Thymus (tissue), 11 donors: Measurements from ENCODE around the gene MAD2L2. TPM values are rescaled to one million over a fixed set of nuclear protein-coding genes. Genes with fewer than 3 reads are reported as not detected.

Source experiments
- DNase-seq, 9 donors: peaks; one replicate each; pipeline ENCODE4 v3.0.0-alpha.2; 2013; ENCODE audit warnings: low spot score in 9 of 9, low read depth in 6 of 9, missing footprints in 1 of 9
- H3K27ac ChIP-seq, 2 donors: one replicate each; pipeline ENCODE4 v1.5.1; 2013; ENCODE audit warnings: control low read depth in 1 of 2, low read depth in 1 of 2, low read length in 1 of 2, mild to moderate bottlenecking in 1 of 2, moderate library complexity in 1 of 2
- H3K27me3 ChIP-seq, 2 donors: one replicate each; pipeline ENCODE4 v1.5.1; 2013; ENCODE audit warnings: low read length in 1 of 2; ENCODE audit not compliant: control insufficient read depth in 2 of 2, insufficient read depth in 1 of 2
- H3K36me3 ChIP-seq, 2 donors: one replicate each; pipeline ENCODE4 v1.5.1; 2013; ENCODE audit warnings: low read length in 1 of 2, mild to moderate bottlenecking in 1 of 2, moderate library complexity in 1 of 2; ENCODE audit not compliant: control insufficient read depth in 2 of 2, insufficient read depth in 2 of 2
- H3K4me1 ChIP-seq, 2 donors: one replicate each; pipeline ENCODE4 v1.5.1; 2013; ENCODE audit warnings: low read length in 2 of 2; ENCODE audit not compliant: control insufficient read depth in 2 of 2, insufficient read depth in 2 of 2
- H3K4me3 ChIP-seq, 2 donors: one replicate each; pipeline ENCODE4 v1.5.1; 2013; ENCODE audit warnings: low read length in 2 of 2, control low read depth in 1 of 2, mild to moderate bottlenecking in 1 of 2
- H3K9me3 ChIP-seq, 2 donors: one replicate each; pipeline ENCODE4 v1.5.1; 2013; ENCODE audit warnings: low read length in 1 of 2, mild to moderate bottlenecking in 1 of 2; ENCODE audit not compliant: control insufficient read depth in 2 of 2, insufficient read depth in 1 of 2
- whole genome bisulfite sequencing: extraction: QIAGEN DNeasy Blood & Tissue Kit; methylation state at CpG from one replicate; pipeline ENCODE4 v1.1.7; 2013; 5-methylcytosine and 5-hydroxymethylcytosine counted together
- polyA plus RNA-seq: library from polyadenylated mRNA; stranded (reverse); fragments of 200-250 nt; gene quantifications from one replicate; pipeline ENCODE4 v1.2.3, GENCODE V29; 2013
- total RNA-seq: library from RNA; stranded (reverse); fragments of 120-200 nt; gene quantifications from one replicate; pipeline ENCODE4 v1.2.4, GENCODE V29; 2013
- donor health status: healthy.

The MAD2L2 gene
- total and polyA plus RNA-seq, 2 donors, result 49.6 to 61.6 TPM

DNA sequence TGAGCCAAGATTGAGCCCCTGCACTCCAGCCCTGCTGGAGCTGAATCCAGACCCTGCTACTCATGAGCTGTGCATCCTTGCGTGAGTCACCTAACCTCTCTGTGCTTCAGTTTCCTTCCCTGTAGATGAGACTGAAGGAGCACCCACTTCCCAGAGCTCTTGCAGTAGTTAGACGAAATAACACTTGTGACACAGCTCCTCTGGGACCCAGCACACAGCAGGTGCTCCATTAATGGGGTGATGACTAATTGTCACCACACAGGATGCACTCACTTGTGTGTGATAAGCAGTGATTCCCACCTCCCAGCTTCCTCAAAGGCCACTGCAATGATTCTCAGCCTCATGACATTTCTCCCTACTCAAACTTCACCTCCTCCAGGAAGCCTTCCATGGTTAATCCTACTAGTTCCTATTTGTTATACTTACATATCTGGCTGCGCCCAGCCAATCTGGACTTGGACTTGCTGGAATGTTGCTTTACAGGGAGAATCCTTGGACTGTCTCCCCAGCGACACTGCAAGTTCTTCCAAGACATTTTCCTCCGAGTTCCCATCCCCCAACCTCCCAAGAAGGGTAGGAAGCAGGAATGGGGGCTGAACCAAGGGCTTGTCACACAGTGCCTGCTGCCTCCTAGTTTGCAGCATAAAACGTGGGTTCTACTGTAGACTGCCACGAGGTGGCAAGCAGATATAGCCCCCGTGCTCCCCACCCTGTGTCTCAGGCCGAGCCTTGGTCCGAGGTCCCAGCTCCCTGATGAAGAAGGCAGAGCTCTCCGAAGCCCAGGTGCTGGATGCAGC, 27.8 kb upstream of the MAD2L2 start:
- H3K4me1 ChIP-seq, result no peaks in the 10 kb centered on the region
- H3K27me3 ChIP-seq, result peaks cover 0 to 46% of the 10 kb centered on the region in 2 donors

DNA sequence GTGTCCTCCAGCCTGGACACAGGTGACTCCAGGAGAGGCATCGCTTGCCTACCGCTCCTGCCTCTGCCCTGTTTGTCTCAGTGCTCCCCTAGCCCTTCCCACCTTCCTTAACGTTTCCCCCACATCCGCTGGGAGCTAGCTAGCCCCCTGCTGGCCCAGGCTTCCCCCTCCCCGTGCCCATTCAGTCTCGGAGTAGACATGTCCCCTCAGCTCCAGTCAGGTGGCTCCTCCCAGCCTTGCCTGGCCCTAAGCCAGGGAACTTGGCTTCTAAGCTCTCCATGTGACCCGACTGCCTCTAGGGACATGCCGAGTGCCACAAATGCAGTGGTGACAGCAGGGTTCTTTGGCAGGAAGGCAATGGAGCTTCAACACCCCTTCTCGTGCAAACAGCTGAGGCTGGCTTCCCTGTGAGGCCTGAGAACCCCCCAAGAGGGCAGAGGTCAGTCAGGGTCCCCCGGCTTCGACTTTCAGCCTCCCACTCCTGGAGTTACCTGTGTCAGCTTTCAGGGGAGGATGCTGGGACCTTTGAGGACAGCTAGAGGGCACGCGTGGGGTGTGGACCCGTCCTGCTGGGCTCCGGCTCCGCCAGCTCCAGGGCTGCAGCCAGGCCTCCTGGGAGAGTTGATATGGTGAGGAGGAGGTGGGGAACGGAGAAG, 26.8 kb upstream of the MAD2L2 start:
- no peaks in the 10 kb centered on the region for H3K9me3 ChIP-seq
- 71% methylated on average over 17 of the region's 17 CpGs for WGBS
- no peaks in the 10 kb centered on the region for H3K36me3 ChIP-seq
- DNase-seq, result no peak
- H3K4me1 ChIP-seq, result no peaks in the 10 kb centered on the region
- H3K4me3 ChIP-seq, result no peak overlapping the region
- no peak overlapping the region for H3K27ac ChIP-seq
- H3K27me3 ChIP-seq, result peaks cover 0 to 54% of the 10 kb centered on the region in 2 donors

More for the DNA sequence above, 27.8 kb upstream of the MAD2L2 start:
- no peak overlapping the region for H3K4me3 ChIP-seq
- no peak for DNase-seq
- WGBS, result 84% methylated on average over 11 of the region's 11 CpGs
- H3K9me3 ChIP-seq, result no peaks in the 10 kb centered on the region
- no peaks in the 10 kb centered on the region for H3K36me3 ChIP-seq
- H3K27ac ChIP-seq, result no peak overlapping the region

DNA sequence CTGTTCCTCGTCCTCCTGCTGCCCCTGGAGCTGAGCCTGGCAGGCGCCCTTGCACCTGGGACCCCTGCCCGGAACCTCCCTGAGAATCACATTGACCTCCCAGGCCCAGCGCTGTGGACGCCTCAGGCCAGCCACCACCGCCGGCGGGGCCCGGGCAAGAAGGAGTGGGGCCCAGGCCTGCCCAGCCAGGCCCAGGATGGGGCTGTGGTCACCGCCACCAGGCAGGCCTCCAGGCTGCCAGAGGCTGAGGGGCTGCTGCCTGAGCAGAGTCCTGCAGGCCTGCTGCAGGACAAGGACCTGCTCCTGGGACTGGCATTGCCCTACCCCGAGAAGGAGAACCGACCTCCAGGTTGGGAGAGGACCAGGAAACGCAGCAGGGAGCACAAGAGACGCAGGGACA, 25.3 kb upstream of the MAD2L2 start:
- H3K9me3 ChIP-seq, result no peaks in the 10 kb centered on the region
- H3K27me3 ChIP-seq, result peaks cover 5 to 66% of the 10 kb centered on the region in 2 donors
- H3K4me3 ChIP-seq, result no peak overlapping the region
- 94% methylated on average over 14 of the region's 14 CpGs for WGBS
- H3K4me1 ChIP-seq, result no peaks in the 10 kb centered on the region
- no peak overlapping the region for H3K27ac ChIP-seq
- H3K36me3 ChIP-seq, result no peaks in the 10 kb centered on the region
- no peak for DNase-seq

DNA sequence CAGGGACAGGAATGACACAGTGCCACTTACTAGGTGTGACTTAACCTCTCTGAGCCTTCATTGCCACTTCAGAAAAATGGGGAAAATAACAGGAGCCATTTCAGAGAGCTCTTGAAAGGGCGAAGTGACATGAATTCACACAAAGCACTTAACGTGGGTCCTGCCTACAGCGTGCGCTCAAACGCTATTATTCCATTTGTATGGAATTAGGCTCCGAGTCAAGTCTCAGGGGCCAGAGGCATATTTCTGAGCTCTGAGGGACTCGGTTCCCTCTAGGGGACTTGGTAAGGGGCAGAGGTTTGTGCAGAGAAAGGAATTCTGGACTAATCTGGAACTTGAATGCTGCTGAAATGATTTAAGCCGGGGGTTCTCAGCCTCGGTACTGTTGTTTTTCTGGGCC, 24.6 kb upstream of the MAD2L2 start:
- no peaks in the 10 kb centered on the region for H3K4me1 ChIP-seq

DNA sequence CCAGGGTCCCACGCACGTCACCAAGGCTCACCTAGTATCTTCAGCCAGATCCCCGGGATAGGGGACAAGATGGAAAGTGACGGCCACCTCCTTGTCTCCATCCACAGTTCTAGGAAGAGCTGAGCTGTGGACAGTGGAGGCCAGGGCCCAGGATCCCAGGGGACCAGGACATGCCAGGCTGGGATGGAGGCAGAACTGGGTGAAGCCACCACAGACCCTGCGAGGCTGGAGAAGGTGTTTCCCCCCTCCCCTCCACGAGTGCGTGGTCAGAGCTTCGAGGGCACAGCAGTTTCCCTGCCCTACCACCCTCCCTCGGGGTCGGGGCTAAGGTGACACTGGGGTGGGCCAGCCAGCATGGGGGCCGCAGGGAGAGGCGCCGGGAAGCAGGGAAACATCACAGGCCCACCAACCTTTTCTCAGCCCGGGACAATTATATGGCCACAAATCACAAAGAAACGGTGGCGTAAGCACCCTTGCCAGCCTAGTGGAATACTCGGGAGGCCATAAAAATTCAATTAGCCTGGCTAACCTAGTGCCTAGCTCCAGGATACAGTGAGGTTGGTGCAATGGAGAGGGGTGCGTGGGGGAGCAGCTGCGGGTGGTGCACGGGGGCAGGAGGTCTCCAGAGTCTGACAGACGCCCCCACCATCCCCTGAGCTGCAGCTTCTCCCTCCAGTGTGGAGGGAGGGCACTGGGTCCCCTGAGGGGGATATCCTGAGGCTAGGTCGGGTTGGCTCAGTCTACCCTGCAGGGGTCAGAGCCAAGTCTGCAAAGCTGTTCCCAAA, 23.9 kb upstream of the MAD2L2 start:
- Histone ChIP-seq H3K4me1 (no peaks in the 10 kb centered on the region), H3K9me3 (no peaks in the 10 kb centered on the region), H3K27ac (no peak overlapping the region), H3K4me3 (no peak overlapping the region), H3K27me3 (peaks cover 5 to 76% of the 10 kb centered on the region in 2 donors), H3K36me3 (no peaks in the 10 kb centered on the region)
- 73% methylated on average over 22 of the region's 22 CpGs for WGBS
- no peak for DNase-seq

More for the DNA sequence above, 24.6 kb upstream of the MAD2L2 start:
- H3K36me3 ChIP-seq, result no peaks in the 10 kb centered on the region
- H3K9me3 ChIP-seq, result no peaks in the 10 kb centered on the region
- H3K4me3 ChIP-seq, result no peak overlapping the region
- H3K27me3 ChIP-seq, result peaks cover 5 to 72% of the 10 kb centered on the region in 2 donors
- 94% methylated on average over 9 of the region's 9 CpGs for WGBS
- H3K27ac ChIP-seq, result no peak overlapping the region
- no peak for DNase-seq

DNA sequence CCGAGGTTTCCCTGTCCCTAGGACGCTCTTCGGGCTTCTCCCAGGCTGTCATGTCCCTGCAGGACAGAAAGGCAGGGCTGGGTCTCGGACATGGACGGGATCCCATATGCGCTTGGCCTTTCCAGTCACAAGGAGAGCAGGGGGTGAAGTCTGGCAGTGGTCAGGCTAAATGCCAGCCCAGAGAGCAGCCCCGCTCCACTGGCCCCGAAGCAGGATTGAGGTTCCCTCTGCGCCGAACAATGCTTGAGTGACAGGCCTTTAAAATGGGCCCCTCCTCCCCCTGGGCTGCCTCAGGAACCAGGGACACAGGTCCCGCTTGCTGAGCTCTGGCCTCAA, 23.2 kb upstream of the MAD2L2 start:
- H3K27ac ChIP-seq, result no peak overlapping the region
- no peaks in the 10 kb centered on the region for H3K9me3 ChIP-seq
- DNase-seq, result no peak
- peaks cover 5 to 73% of the 10 kb centered on the region in 2 donors for H3K27me3 ChIP-seq
- H3K36me3 ChIP-seq, result no peaks in the 10 kb centered on the region
- no peaks in the 10 kb centered on the region for H3K4me1 ChIP-seq
- no peak overlapping the region for H3K4me3 ChIP-seq
- 75% methylated on average over 11 of the region's 11 CpGs for WGBS

DNA sequence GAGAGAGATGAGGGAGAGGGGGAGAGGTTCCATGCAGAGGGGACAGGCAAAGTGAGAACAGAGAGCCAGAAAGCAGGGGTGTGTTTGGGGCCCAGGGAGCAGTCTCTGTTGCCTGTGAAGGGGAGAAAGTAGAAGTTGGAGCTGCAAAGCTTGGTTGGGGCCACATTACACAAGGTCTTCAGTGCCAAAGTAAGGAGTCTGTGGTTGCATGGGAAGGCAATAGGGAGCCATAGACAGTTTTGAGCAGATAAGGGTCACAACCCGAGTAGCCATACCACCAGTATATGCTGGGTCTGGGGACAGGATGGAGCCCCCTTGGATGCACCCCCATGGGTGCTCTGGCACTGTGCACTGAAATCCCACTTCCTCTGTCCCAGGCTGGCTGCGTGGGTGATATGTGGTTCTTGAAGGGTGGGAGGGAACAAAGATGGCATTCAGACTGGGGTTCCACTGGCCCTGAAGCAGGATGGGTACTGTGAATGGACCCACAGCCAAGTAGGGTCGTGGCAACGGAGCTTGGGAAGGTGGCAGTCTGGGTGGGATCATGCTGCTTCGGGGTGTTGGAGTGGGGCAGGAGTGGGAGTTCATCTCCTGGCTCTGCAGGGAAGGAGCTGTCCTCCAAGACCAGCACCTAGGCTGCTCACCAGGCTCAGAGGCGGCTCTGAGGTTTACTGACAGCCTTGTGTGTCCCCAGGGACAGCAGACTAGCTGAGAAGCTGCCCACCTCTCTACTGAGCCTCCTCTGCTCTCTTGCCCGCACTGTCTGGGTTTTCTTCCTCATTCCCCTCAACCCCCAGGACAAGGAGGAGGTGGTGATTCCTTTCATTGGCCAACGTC, 22.6 kb upstream of the MAD2L2 start:
- no peaks in the 10 kb centered on the region for H3K9me3 ChIP-seq
- no peaks in the 10 kb centered on the region for H3K36me3 ChIP-seq
- no peak overlapping the region for H3K4me3 ChIP-seq
- WGBS, result 74% methylated on average over 8 of the region's 8 CpGs
- H3K27me3 ChIP-seq, result peaks cover 5 to 76% of the 10 kb centered on the region in 2 donors
- H3K27ac ChIP-seq, result no peak overlapping the region
- no peaks in the 10 kb centered on the region for H3K4me1 ChIP-seq
- DNase-seq, result no peak

DNA sequence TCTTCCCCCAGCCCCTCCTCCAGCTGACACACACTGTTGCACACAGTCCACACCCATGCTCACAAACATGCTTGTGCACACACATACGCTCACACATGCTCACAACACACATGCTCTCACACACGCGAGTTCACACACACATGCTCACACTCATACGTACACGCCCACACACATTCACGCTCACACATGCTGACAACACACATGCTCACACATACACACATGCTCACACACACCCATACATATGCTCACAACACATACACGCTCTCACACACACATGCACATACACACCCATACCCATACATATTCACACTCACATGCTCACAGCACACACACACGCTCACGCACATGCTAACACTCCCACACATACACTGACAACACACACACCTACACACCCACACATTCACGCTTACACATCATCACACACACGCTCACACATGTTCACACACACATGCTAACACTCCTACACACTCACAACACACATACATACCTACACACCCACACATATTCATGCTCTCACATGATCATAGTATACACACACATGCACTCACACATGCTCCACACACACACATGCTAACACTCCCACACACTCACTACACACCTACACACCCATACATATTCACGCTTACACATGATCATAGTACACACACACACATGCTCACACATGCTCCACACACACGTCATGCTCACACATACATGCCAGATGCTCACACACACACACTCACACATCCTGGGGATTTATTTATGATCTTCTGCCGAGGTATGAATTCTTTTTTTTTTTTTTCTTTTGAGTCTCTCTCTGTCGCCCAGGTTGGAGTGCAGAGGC, 21.2 kb upstream of the MAD2L2 start:
- H3K27ac ChIP-seq, result no peak overlapping the region
- no peaks in the 10 kb centered on the region for H3K36me3 ChIP-seq
- no peak overlapping the region for H3K4me3 ChIP-seq
- no peaks in the 10 kb centered on the region for H3K4me1 ChIP-seq
- no peaks in the 10 kb centered on the region for H3K9me3 ChIP-seq
- H3K27me3 ChIP-seq, result peaks cover 5 to 78% of the 10 kb centered on the region in 2 donors
- DNase-seq, result no peak
- 90% methylated on average over 15 of the region's 15 CpGs for WGBS
